HFF-Myc (cell line): ENCODE data around the gene NEURL1.

Source experiments
- DNase-seq: peaks from one replicate; pipeline ENCODE4 v3.0.0-alpha.2; 2011; ENCODE audit warnings: low read depth; ENCODE audit errors: extremely low read depth
- H3K4me3 ChIP-seq: replicated peaks from 2 replicates; pipeline ENCODE4 v1.5.1; 2011; ENCODE audit warnings: low read depth, mild to moderate bottlenecking, control low read depth, low read length
- CTCF ChIP-seq: IDR thresholded peaks from 2 replicates; pipeline ENCODE4 v1.5.1; 2012; ENCODE audit warnings: mild to moderate bottlenecking, low read depth, low read length, control low read depth; ENCODE audit errors: missing control alignments

The NEURL1 gene

GRCh38 chr10:103533827-103534226 lies 40.3 kb downstream of the NEURL1 start:
- no peak for DNase-seq
- no peak overlapping the region for H3K4me3 ChIP-seq
- no peak for TF ChIP-seq CTCF

- H3K4me3 ChIP-seq, result no peak overlapping the region
- TF ChIP-seq CTCF, result no peak
- no peak for DNase-seq
Observed at GRCh38 chr10:103534621-103535498, 41.4 kb downstream of the NEURL1 start.

- no peak for DNase-seq
- no peak for TF ChIP-seq CTCF
- H3K4me3 ChIP-seq, result no peak overlapping the region
Observed at GRCh38 chr10:103535595-103535994, 42.1 kb downstream of the NEURL1 start.

GRCh38 chr10:103539751-103540150 lies 46.2 kb downstream of the NEURL1 start:
- TF ChIP-seq CTCF, result no peak
- no peak overlapping the region for H3K4me3 ChIP-seq
- no peak for DNase-seq

- no peak for TF ChIP-seq CTCF
- no peak for DNase-seq
- no peak overlapping the region for H3K4me3 ChIP-seq
Observed at GRCh38 chr10:103540722-103541121, 47.2 kb downstream of the NEURL1 start.

GRCh38 chr10:103541616-103542015 lies 48.1 kb downstream of the NEURL1 start:
- no peak overlapping the region for H3K4me3 ChIP-seq
- TF ChIP-seq CTCF, result no peak
- no peak for DNase-seq
